Stimulated activated CD8-positive, alpha-beta memory T cell treated with anti-CD3 and anti-CD28 coated beads, Interleukin-2, amount 100 ng/mL, for 48 hours (primary cell): ENCODE data around the gene APPBP2.
"Not testable (repeated sequence)": the region's sequence is repeated elsewhere in the genome, so short reads cannot be mapped to it uniquely, and the experiment has no call there.

Source experiments
- DNase-seq, 2 donors: peaks; one replicate each; pipeline ENCODE4 v3.0.0-alpha.2; 2020; ENCODE audit warnings: low read depth in 2 of 2

APPBP2 gene

GRCh38 chr17:60525685-60526514 lies at the start of gene APPBP2:
TSS of gene APPBP2 (minus strand) at chr17:60526242. CDS start at chr17:60525931, 311 bp downstream.
- peak; percentile 58 to 59 for DNase-seq

GRCh38 chr17:60573236-60574051 lies 47.4 kb upstream of the APPBP2 start:
- no peak for DNase-seq

GRCh38 chr17:60565233-60565632 lies 39.2 kb upstream of the APPBP2 start:
- no peak for DNase-seq

- DNase-seq: no peak
These were observed 37.7 kb upstream of the APPBP2 start for GRCh38 chr17:60563743-60564142.

- no peak for DNase-seq
These were observed 36.4 kb upstream of the APPBP2 start for GRCh38 chr17:60562421-60562820.

- no peak for DNase-seq
These were observed 34.8 kb upstream of the APPBP2 start for GRCh38 chr17:60560860-60561257.

GRCh38 chr17:60559995-60560859 lies 34.2 kb upstream of the APPBP2 start:
- no peak for DNase-seq

GRCh38 chr17:60559659-60559994 lies 33.6 kb upstream of the APPBP2 start:
- DNase-seq: no peak

GRCh38 chr17:60557805-60558204 lies 31.8 kb upstream of the APPBP2 start:
- DNase-seq: no peak

- DNase-seq: no peak
These were observed 29.7 kb upstream of the APPBP2 start for GRCh38 chr17:60555786-60556185.

- DNase-seq: no peak
These were observed 28.3 kb upstream of the APPBP2 start for GRCh38 chr17:60554377-60554788.

GRCh38 chr17:60552255-60552654 lies 26.2 kb upstream of the APPBP2 start:
- DNase-seq: not testable (repeated sequence)

GRCh38 chr17:60548990-60549389 lies 22.9 kb upstream of the APPBP2 start:
- no peak for DNase-seq

- no peak for DNase-seq
These were observed 19.6 kb upstream of the APPBP2 start for GRCh38 chr17:60545465-60546191.

GRCh38 chr17:60542071-60542470 lies 16.0 kb upstream of the APPBP2 start:
- DNase-seq: no peak

GRCh38 chr17:60540460-60540859 lies 14.4 kb upstream of the APPBP2 start:
- no peak for DNase-seq

- DNase-seq: no peak
These were observed 13.8 kb upstream of the APPBP2 start for GRCh38 chr17:60539807-60540206.

GRCh38 chr17:60538726-60539125 lies 12.7 kb upstream of the APPBP2 start:
- DNase-seq: no peak

- no peak for DNase-seq
These were observed 9.6 kb upstream of the APPBP2 start for GRCh38 chr17:60535382-60536279.

GRCh38 chr17:60534613-60535157 lies 8.6 kb upstream of the APPBP2 start:
- no peak for DNase-seq
